ENCODE results near the gene SKIC2. TPM values are rescaled to one million over a fixed set of nuclear protein-coding genes. Genes with fewer than 3 reads are reported as not detected.

The SKIC2 gene
- total RNA-seq, 1 donor from 2014 or later, result 64.2 TPM

DNA sequence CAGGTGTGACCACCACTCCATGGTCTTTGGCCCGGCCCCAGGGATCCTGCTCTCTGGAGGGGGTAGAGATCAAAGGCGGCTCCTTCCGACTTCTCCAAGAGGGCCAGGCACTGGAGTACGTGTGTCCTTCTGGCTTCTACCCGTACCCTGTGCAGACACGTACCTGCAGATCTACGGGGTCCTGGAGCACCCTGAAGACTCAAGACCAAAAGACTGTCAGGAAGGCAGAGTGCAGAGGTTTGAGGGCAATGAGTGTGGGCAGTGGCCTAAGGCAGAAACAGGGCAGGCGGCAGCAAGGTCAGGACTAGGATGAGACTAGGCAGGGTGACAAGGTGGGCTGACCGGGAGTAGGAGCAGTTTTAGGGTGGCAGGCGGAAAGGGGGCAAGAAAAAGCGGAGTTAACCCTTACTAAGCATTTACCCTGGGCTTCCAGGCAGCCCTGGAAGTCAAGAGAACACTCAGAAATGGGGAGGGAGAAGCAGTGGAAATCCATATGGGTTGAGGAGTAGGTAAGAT lies 12.5 kb upstream of the SKIC2 start:
- H3K36me3 ChIP-seq, result peaks cover 47% of the 10 kb centered on the region

GRCh38 chr6:31947070-31947675 lies 11.8 kb upstream of the SKIC2 start:
- intact Hi-C loops (cut with DNase I), result no loop called here
- no peak for TF ChIP-seq CTCF (IDR thresholded peaks at IDR 0.05)
- no peak for ATAC-seq
- no peak for DNase-seq
- H3K27ac ChIP-seq, result no peak overlapping the region
- peak overlapping the region; percentile 39 for H3K4me3 ChIP-seq
- no peaks in the 10 kb centered on the region for H3K9me3 ChIP-seq
- H3K36me3 ChIP-seq, result peaks cover 54% of the 10 kb centered on the region
- no peaks in the 10 kb centered on the region for H3K27me3 ChIP-seq (ENCODE audit: low read depth)
- peaks cover 20% of the 10 kb centered on the region for H3K4me1 ChIP-seq

More for the DNA sequence above, 12.5 kb upstream of the SKIC2 start:
- no peak for TF ChIP-seq CTCF (IDR thresholded peaks at IDR 0.05)
- DNase-seq (no peak), ATAC-seq (peak; percentile 3 to 4)
- H3K9me3 ChIP-seq, result no peaks in the 10 kb centered on the region
- H3K4me3 ChIP-seq, result peak overlapping the region; percentile 39
- H3K27ac ChIP-seq, result peak overlapping the region; percentile 87
- peaks cover 20% of the 10 kb centered on the region for H3K4me1 ChIP-seq
- intact Hi-C loops (cut with DNase I), result no loop called here
- no peaks in the 10 kb centered on the region for H3K27me3 ChIP-seq (ENCODE audit: low read depth)

DNA sequence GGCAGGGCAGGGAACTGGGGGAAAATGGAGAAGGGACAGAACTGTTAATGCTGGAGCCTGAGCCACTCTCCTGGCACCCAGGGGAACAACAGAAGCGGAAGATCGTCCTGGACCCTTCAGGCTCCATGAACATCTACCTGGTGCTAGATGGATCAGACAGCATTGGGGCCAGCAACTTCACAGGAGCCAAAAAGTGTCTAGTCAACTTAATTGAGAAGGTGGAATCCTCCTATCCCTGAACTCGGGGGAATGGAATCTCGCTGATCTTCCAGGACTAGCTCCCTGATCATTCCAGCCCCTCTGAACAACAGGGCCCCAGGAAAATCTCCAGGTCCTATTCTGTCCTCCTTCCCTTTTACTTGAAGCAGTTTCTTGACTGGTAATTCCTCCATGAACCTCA lies 11.1 kb upstream of the SKIC2 start:
- intact Hi-C loops (cut with DNase I), result no loop called here
- peaks cover 20% of the 10 kb centered on the region for H3K4me1 ChIP-seq
- H3K36me3 ChIP-seq, result peaks cover 59% of the 10 kb centered on the region
- ATAC-seq (no peak), DNase-seq (no peak)
- no peaks in the 10 kb centered on the region for H3K9me3 ChIP-seq
- H3K4me3 ChIP-seq, result no peak overlapping the region
- no peak overlapping the region for H3K27ac ChIP-seq
- H3K27me3 ChIP-seq (ENCODE audit: low read depth), result no peaks in the 10 kb centered on the region
- TF ChIP-seq CTCF (IDR thresholded peaks at IDR 0.05), result no peak

GRCh38 chr6:31948306-31948705 lies 10.7 kb upstream of the SKIC2 start:
- TF ChIP-seq CTCF (IDR thresholded peaks at IDR 0.05), result no peak
- Histone ChIP-seq H3K27ac (no peak overlapping the region), H3K4me1 (peaks cover 20% of the 10 kb centered on the region), H3K4me3 (no peak overlapping the region), H3K27me3 (ENCODE audit: low read depth) (no peaks in the 10 kb centered on the region), H3K9me3 (no peaks in the 10 kb centered on the region), H3K36me3 (peaks cover 59% of the 10 kb centered on the region)
- intact Hi-C loops (cut with DNase I), result no loop called here
- no peak for DNase-seq
- ATAC-seq, result no peak

DNA sequence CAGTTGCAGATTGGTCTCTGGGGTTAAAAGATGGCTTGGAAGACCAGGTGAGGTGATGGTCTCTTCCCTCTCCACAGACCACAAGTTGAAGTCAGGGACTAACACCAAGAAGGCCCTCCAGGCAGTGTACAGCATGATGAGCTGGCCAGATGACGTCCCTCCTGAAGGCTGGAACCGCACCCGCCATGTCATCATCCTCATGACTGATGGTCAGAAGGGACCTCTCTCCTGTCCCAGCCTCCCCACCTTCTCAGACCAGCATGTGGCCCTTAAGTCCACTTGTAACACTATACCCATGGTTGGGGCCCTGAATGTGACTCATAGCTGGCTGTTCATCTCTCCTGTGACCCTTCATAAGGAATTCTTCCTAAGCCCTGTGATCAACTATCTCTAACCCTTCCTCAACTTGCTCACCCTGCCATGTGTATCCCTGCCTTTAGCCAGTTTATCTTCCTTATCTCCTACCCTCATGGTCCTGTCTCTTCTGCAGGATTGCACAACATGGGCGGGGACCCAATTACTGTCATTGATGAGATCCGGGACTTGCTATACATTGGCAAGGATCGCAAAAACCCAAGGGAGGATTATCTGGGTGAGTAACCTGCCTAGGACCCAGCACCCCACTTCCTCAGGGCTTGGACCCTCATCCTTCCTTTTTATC lies 10.1 kb upstream of the SKIC2 start:
- H3K4me3 ChIP-seq, result no peak overlapping the region
- no peak overlapping the region for H3K27ac ChIP-seq
- no peaks in the 10 kb centered on the region for H3K9me3 ChIP-seq
- ATAC-seq (no peak), DNase-seq (no peak)
- intact Hi-C loops (cut with DNase I), result no loop called here
- H3K4me1 ChIP-seq, result peaks cover 20% of the 10 kb centered on the region
- H3K36me3 ChIP-seq, result peaks cover 59% of the 10 kb centered on the region
- no peak for TF ChIP-seq CTCF (IDR thresholded peaks at IDR 0.05)
- H3K27me3 ChIP-seq (ENCODE audit: low read depth), result no peaks in the 10 kb centered on the region

Data from lower lobe of right lung (tissue), 2 donors.